Activated T-helper 9 cell treated with anti-CD3 and anti-CD28 coated beads, Interleukin-2, amount 50 U/mL, for 16 hours (primary cell): ENCODE measurements around the gene PROM2.

Source experiments
- DNase-seq: peaks from one replicate; pipeline ENCODE4 v3.0.0-alpha.2; 2020; ENCODE audit warnings: low read depth

PROM2 gene

GRCh38 chr2:95308426-95308990 lies 34.3 kb downstream of the PROM2 start:
- DNase-seq, result no peak

GRCh38 chr2:95309599-95309998 lies 35.4 kb downstream of the PROM2 start:
- DNase-seq, result no peak

GRCh38 chr2:95310216-95310615 lies 36.0 kb downstream of the PROM2 start:
- no peak for DNase-seq

- no peak for DNase-seq
Observed at GRCh38 chr2:95310651-95311050, 36.4 kb downstream of the PROM2 start.

- DNase-seq, result no peak
Observed at GRCh38 chr2:95311815-95312542, 37.7 kb downstream of the PROM2 start.

- no peak for DNase-seq
Observed at GRCh38 chr2:95312543-95313201, 38.4 kb downstream of the PROM2 start.

GRCh38 chr2:95313296-95314131 lies 39.3 kb downstream of the PROM2 start:
- DNase-seq, result no peak

- DNase-seq, result no peak
Observed at GRCh38 chr2:95314598-95314963, 40.3 kb downstream of the PROM2 start.

- DNase-seq, result no peak
Observed at GRCh38 chr2:95314964-95315611, 40.8 kb downstream of the PROM2 start.

GRCh38 chr2:95315801-95316411 lies 41.7 kb downstream of the PROM2 start:
- no peak for DNase-seq

GRCh38 chr2:95316466-95317122 lies 42.3 kb downstream of the PROM2 start:
- DNase-seq, result no peak

GRCh38 chr2:95317123-95317500 lies 42.9 kb downstream of the PROM2 start:
- DNase-seq, result no peak

GRCh38 chr2:95317665-95318425 lies 43.6 kb downstream of the PROM2 start:
- no peak for DNase-seq

GRCh38 chr2:95318431-95319220 lies 44.4 kb downstream of the PROM2 start:
- DNase-seq, result no peak

- DNase-seq, result no peak
Observed at GRCh38 chr2:95319481-95320343, 45.5 kb downstream of the PROM2 start.

GRCh38 chr2:95320344-95320712 lies 46.1 kb downstream of the PROM2 start:
- DNase-seq, result no peak

- DNase-seq, result no peak
Observed at GRCh38 chr2:95320986-95321767, 46.9 kb downstream of the PROM2 start.
